Midbrain (tissue), 1 donor: ENCODE data around the gene DOCK8.
A peak's percentile ranks its signal among the peaks of the same experiment; 100 is the strongest.

ENCODE experiments used
- DNase-seq: peaks from one replicate; lab custom pipeline; 2025; lab: John Stamatoyannopoulos, UW

DOCK8 gene

DNA sequence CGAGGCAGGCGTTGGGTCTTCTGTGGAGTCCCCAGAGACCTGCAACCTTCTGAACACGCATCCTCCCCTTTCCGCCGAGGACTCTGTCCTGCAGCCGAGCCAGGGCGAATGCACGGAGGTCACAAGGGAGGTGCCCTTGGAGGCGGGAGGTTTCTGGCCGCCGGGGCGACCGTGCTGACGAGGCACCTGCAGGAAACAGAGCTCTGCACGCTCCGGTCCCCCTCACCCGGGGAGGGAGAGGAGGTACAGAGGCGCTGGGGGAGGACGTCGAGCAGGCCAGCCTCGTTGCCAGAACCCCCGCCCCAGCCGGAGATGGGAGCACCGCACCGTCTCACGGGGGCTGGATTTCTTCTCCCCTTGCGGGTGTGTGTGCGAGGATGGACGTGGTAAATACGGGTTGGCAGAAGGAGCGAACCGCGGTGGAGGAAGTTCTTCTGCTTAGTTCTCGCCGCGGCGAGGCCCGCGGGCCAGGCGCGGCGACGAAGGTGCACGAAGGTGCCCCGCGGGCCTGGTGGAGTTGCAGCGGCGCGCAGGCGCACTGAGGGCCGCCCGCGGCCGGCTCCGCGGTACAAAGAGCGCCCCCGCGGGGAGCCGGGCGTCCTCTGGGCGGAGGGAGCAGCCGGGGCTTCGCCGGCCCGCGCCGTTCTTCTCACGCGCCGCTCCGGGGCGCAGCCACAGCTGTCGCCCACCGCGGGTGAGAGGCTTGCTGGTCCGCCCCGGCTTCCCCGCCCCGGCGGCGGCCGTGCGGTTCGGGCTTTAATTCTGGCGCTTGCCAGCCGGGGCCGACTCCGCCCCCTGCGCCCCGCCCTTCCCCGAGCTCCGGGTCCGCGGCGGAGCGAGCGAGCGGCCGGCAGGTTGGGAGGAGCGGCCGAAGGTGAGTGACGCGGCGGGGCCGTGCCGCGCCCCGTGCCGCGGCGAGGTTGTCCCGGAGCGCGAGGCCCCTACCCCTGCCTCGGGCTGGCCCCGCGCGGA is 289.5 kb downstream of the DOCK8 start, which contains the start of gene KANK1:
TSS of gene KANK1 (plus strand) at position 815 of the 972 bp plus-strand sequence.
- DNase-seq, result peak; percentile 90

- DNase-seq, result no peak
Observed at GRCh38 chr9:504921-505740, 290.5 kb downstream of the DOCK8 start.

DNA sequence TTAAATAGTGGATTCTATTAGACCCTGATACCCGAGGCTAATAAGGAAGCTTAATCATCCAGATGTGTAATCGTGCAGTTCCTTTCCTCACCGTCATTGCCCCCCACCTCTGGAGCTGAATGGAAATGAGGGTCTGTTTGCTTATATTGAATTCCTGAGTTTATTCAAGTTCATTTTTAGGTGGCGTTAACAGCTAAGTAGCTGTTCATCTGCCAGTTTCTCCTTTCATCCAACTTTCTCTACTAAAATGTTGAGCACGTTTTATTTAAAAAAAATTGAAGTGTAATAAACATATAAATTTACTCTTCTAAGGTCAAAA is 291.0 kb downstream of the DOCK8 start:
- no peak for DNase-seq

DNA sequence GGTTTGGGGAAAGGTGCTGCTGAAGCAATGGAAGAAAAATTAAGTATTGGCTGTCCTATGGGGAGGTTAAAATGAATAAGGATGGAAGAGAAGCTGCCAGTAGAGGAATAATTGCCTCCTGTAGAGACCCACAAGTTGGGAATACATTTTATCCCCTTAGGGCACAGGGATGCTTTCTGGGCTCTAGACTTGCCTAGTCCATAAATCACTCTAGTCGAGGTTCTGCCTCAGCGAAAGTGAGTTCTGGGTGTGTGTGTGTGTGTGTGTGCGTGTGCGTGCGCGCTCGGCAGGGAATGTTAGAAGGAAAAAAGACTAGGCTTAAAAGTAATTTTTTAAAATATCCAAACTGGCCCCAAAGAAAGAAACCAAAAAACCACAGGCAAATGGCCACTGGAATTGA is 291.6 kb downstream of the DOCK8 start:
- no peak for DNase-seq

GRCh38 chr9:511861-512260 is 297.2 kb downstream of the DOCK8 start:
- no peak for DNase-seq

- DNase-seq, result no peak
Observed at GRCh38 chr9:512555-513272, 298.0 kb downstream of the DOCK8 start.
